ENCODE results near the gene CCL22.
"Not testable (repeated sequence)": the region's sequence is repeated elsewhere in the genome, so short reads cannot be mapped to it uniquely, and the experiment has no call there.

The CCL22 gene

GRCh38 chr16:57394444-57394843, 35.9 kb downstream of the CCL22 start:
- no peak for DNase-seq (ENCODE audit: low read depth in 2 of 2)

GRCh38 chr16:57395026-57395425, 36.4 kb downstream of the CCL22 start:
- DNase-seq (ENCODE audit: low read depth in 2 of 2): no peak

GRCh38 chr16:57396786-57397185, 38.2 kb downstream of the CCL22 start:
- DNase-seq (ENCODE audit: low read depth in 2 of 2): no peak

- not testable (repeated sequence) for DNase-seq (ENCODE audit: low read depth in 2 of 2)
Measured at GRCh38 chr16:57397493-57397892, 38.9 kb downstream of the CCL22 start.

GRCh38 chr16:57401943-57402640, 43.5 kb downstream of the CCL22 start:
- no peak for DNase-seq (ENCODE audit: low read depth in 2 of 2)

GRCh38 chr16:57403965-57404817, 45.6 kb downstream of the CCL22 start, which contains the start of gene CCL17:
Gene CCL17 (plus strand): TSS chr16:57404767. CDS start chr16:57413933, 9,166 bp downstream.
- DNase-seq (ENCODE audit: low read depth in 2 of 2): no peak

GRCh38 chr16:57405097-57405496, 46.5 kb downstream of the CCL22 start:
- DNase-seq (ENCODE audit: low read depth in 2 of 2): no peak

- no peak for DNase-seq (ENCODE audit: low read depth in 2 of 2)
Measured at GRCh38 chr16:57406881-57407280, 48.3 kb downstream of the CCL22 start.

- DNase-seq (ENCODE audit: low read depth in 2 of 2): no peak
Measured at GRCh38 chr16:57407521-57408353, 49.2 kb downstream of the CCL22 start.

- DNase-seq (ENCODE audit: low read depth in 2 of 2): no peak
Measured at GRCh38 chr16:57409065-57409464, 50.5 kb downstream of the CCL22 start.

GRCh38 chr16:57409870-57410587, 51.4 kb downstream of the CCL22 start:
- no peak for DNase-seq (ENCODE audit: low read depth in 2 of 2)

- DNase-seq (ENCODE audit: low read depth in 2 of 2): no peak
Measured at GRCh38 chr16:57411362-57411976, 52.9 kb downstream of the CCL22 start.

GRCh38 chr16:57412584-57412983, 54.0 kb downstream of the CCL22 start:
- no peak for DNase-seq (ENCODE audit: low read depth in 2 of 2)

- DNase-seq (ENCODE audit: low read depth in 2 of 2): no peak
Measured at GRCh38 chr16:57413301-57413730, 54.7 kb downstream of the CCL22 start.

- no peak for DNase-seq (ENCODE audit: low read depth in 2 of 2)
Measured at GRCh38 chr16:57413733-57414132, 55.1 kb downstream of the CCL22 start.

All from stimulated activated CD8-positive, alpha-beta memory T cell treated with anti-CD3 and anti-CD28 coated beads, Interleukin-2, amount 100 ng/mL, for 48 hours (primary cell).